ENCODE results near the gene HTT. TPM values are rescaled to one million over a fixed set of nuclear protein-coding genes. Genes with fewer than 3 reads are reported as not detected.

Gene HTT
- total RNA-seq, 1 experiment from 2014 or later = 64.4 TPM

GRCh38 chr4:3077796-3078195, 3.3 kb downstream of the HTT start:
- no peak overlapping the region; a peak in 1 of 5 replicates for H3K4me3 Mint-ChIP-seq
- H3K36me3 Mint-ChIP-seq (ENCODE audit: insufficient read depth in 1 of 3, low read depth in 3 of 3) = no peaks in the 10 kb centered on the region; a peak in 3 of 7 replicates
- no peak for TF ChIP-seq CTCF (conservative IDR thresholded peaks at IDR 0.05)

More at GRCh38 chr4:3077796-3078195, 3.3 kb downstream of the HTT start:
- Histone ChIP-seq H3K9ac (ENCODE audit: extremely low read depth, insufficient read length, low read length) (no peak overlapping the region), H2AK5ac (ENCODE audit: insufficient read length, low read length) (no peak overlapping the region), H3T11ph (ENCODE audit: low read length) (no peak overlapping the region), H2BK5ac (ENCODE audit: insufficient read length, low read length) (no peak overlapping the region), H3K4me2 (ENCODE audit: insufficient read depth, insufficient read length, low read length) (no peak overlapping the region), H4K8ac (replicated peaks; ENCODE audit: insufficient read length, low read depth, low read length) (no peak overlapping the region), H4K20me1 (ENCODE audit: control insufficient read depth, insufficient read depth, insufficient read length) (peaks cover 2% of the 10 kb centered on the region), H2BK20ac (ENCODE audit: low read depth, low read length, poor library complexity, severe bottlenecking) (no peak overlapping the region), H3K56ac (ENCODE audit: insufficient read length, low read depth, low read length) (no peak overlapping the region), H3K9me3 (ENCODE audit: control insufficient read depth, low read depth, low read length) (no peaks in the 10 kb centered on the region), H2BK120ac (ENCODE audit: low read depth, low read length, poor library complexity, severe bottlenecking) (no peak overlapping the region), H4K91ac (ENCODE audit: insufficient read length, low read depth, low read length) (no peak overlapping the region), H3K23me2 (ENCODE audit: insufficient read length, low read depth, low read length, poor library complexity, severe bottlenecking) (peaks cover 8% of the 10 kb centered on the region), H3K14ac (ENCODE audit: insufficient read depth, low read length) (no peak overlapping the region), H2AFZ (ENCODE audit: low read length) (no peak overlapping the region), H3K79me2 (ENCODE audit: insufficient read depth, low read length) (peaks cover 34% of the 10 kb centered on the region; the same call in 1 of the 2 replicates), H2BK12ac (ENCODE audit: insufficient read length, low read depth, low read length) (no peak overlapping the region), H3K4me1 (ENCODE audit: insufficient read depth, low read length) (no peaks in the 10 kb centered on the region; the same call in 1 of the 2 replicates), H3K79me1 (ENCODE audit: insufficient read depth, low read depth, low read length, poor library complexity, severe bottlenecking) (peaks cover 12% of the 10 kb centered on the region), H3K23ac (ENCODE audit: insufficient read length, low read depth, low read length) (no peak overlapping the region), H4K5ac (ENCODE audit: insufficient read length, low read depth, low read length) (no peak overlapping the region), H3K4ac (ENCODE audit: low read depth, low read length) (no peak overlapping the region), H3K27me3 (ENCODE audit: insufficient read depth, low read length) (no peaks in the 10 kb centered on the region), H3K27ac (ENCODE audit: insufficient read length, low read depth, low read length) (no peak overlapping the region), H3K18ac (ENCODE audit: insufficient read length, low read depth, low read length) (no peak overlapping the region), H2BK15ac (ENCODE audit: low read depth, low read length) (no peak overlapping the region)
- H3K27me3 Mint-ChIP-seq (ENCODE audit: low read depth) = no peaks in the 10 kb centered on the region
- no peaks in the 10 kb centered on the region for H3K9me3 Mint-ChIP-seq
- WGBS (ENCODE audit: extremely low coverage, insufficient read length, low lambda C conversion rate) = no CpG with 5 or more reads among the region's 2 CpGs
- no peak for DNase-seq
- no peak overlapping the region for H3K27ac Mint-ChIP-seq
- peaks cover 11 to 14% of the 10 kb centered on the region in 2 experiments for H3K4me1 Mint-ChIP-seq
